Erythroblast (primary cell): Measurements from ENCODE around the gene HDAC11.

ENCODE experiments used
- GATA1 ChIP-seq: IDR thresholded peaks from 2 replicates; pipeline ENCODE4 v1.6.1; 2011; ENCODE audit warnings: low read depth, mild to moderate bottlenecking, control low read depth, low read length, moderate library complexity
- POLR2A ChIP-seq: IDR thresholded peaks from 2 replicates; pipeline ENCODE4 v1.6.1; 2011; ENCODE audit warnings: mild to moderate bottlenecking, low read length

DNA sequence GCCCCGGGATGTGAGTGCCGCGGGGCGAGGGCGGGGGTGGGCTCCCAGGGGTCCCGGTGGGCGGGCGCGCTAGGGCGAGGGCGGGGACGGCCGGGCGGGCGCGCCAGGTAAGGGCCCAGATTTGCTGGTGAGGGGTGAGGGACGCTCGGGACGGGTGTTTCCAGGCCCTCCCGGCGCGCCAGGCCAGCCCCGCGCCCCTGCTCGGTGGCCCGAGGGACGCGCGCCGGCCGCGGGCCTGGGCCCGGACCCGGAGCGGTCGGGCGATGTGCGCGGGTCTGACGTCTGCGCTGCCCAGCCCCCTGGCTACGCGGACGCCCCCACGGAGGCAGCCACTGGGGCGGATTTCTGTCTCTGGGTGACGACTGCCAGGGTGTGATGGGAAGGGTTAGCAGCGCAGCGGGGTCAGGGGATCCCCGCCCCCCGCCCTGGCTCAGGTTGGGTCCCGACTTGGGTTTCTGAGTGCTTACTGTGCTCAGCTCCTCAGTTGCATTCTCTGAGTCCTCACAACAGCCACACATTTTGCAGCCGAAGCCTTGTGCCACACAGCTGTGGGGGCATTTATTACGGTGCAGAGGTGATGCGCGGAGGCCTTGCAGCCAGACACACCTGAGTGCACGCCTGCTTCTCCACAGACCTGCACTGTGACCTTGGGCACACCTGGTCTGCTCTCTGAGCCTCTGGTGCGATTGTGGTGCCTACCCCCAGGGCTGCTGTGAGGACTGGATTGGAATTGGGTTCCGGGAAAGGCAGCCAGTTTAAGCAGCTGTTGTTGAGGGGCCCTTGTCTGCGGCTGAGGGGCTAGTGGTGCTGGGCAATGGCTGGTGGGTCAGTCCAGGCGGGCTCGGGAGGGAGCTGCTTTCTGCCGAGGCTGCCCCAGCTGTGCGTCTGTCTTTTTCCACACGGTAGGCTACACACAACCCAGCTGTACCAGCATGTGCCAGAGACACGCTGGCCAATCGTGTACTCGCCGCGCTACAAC is 523 bp downstream of the HDAC11 start:
- TF ChIP-seq POLR2A = no peak
- no peak for TF ChIP-seq GATA1
